HG02943 (cell line): Measurements from ENCODE around the gene BBC3.
A peak's percentile ranks its signal among the peaks of the same experiment; 100 is the strongest.

Source experiments
- ATAC-seq: cut with Tn5 transposase; IDR thresholded peaks from one replicate; pipeline ENCODE4 v1.9.1; 2021; ENCODE audit warnings: mild to moderate bottlenecking, low read depth, moderate library complexity; ENCODE audit not compliant: unreplicated experiment

Gene BBC3

GRCh38 chr19:47232422-47233211, 1.6 kb upstream of the BBC3 start:
- no peak for ATAC-seq

GRCh38 chr19:47231215-47232054, 436 bp upstream of the BBC3 start:
- ATAC-seq: peak; percentile 25

GRCh38 chr19:47230054-47230920, 712 bp downstream of the BBC3 start:
- ATAC-seq: no peak

GRCh38 chr19:47229676-47230053, 1.3 kb downstream of the BBC3 start:
- ATAC-seq: no peak

GRCh38 chr19:47228937-47229675, 1.9 kb downstream of the BBC3 start:
- ATAC-seq: no peak

- no peak for ATAC-seq
Observed at GRCh38 chr19:47228168-47228936, 2.6 kb downstream of the BBC3 start.

GRCh38 chr19:47227352-47228167, 3.4 kb downstream of the BBC3 start:
- no peak for ATAC-seq

- ATAC-seq: no peak
Observed at GRCh38 chr19:47226426-47227351, 4.3 kb downstream of the BBC3 start.

GRCh38 chr19:47225746-47226425, 5.1 kb downstream of the BBC3 start:
- no peak for ATAC-seq

- no peak for ATAC-seq
Observed at GRCh38 chr19:47221890-47222289, 9.1 kb downstream of the BBC3 start.

- no peak for ATAC-seq
Observed at GRCh38 chr19:47221080-47221841, 9.7 kb downstream of the BBC3 start.

GRCh38 chr19:47215581-47215980, 15.4 kb downstream of the BBC3 start:
- ATAC-seq: no peak

- ATAC-seq: no peak
Observed at GRCh38 chr19:47210689-47211316, 20.2 kb downstream of the BBC3 start.

- no peak for ATAC-seq
Observed at GRCh38 chr19:47210180-47210490, 20.9 kb downstream of the BBC3 start.

GRCh38 chr19:47209319-47210179, 21.4 kb downstream of the BBC3 start:
- no peak for ATAC-seq
